Right ventricle myocardium inferior (tissue), 1 donor: ENCODE results near the gene TMEM168. TPM values are rescaled to one million over a fixed set of nuclear protein-coding genes. Genes with fewer than 3 reads are reported as not detected.

Experiments
- ATAC-seq: fragments of 200-7000 bp; cut with Tn5 transposase; one replicate; pipeline ENCODE4 v1.9.1; 2020; ENCODE audit warnings: mild to moderate bottlenecking, moderate library complexity
- DNase-seq: peaks from one replicate; pipeline ENCODE4 v3.0.0; 2021; ENCODE audit errors: missing footprints
- intact Hi-C: fragments of 100-400 bp; cut with DNase I; formaldehyde crosslinking; loops from one replicate; pipeline ENCODE4 v1.11.0; 2022
- total RNA-seq: library from RNA; stranded (reverse); fragmentation: NEBNext Ultra II Directional; extraction: Animal tissue kit (Norgen Biotek cat#: 25700); gene quantifications from one replicate; pipeline ENCODE4 v1.2.1, GENCODE V29; 2021
- donor health status: DM: no; HTN: yes; CAD: no; lungs with severe emphysema.

TMEM168 gene
- total RNA-seq, 1 donor from 2014 or later = 12.8 TPM

GRCh38 chr7:112789453-112789816 lies 758 bp downstream of the TMEM168 start:
- no peak for DNase-seq
- ATAC-seq = no peak
- intact Hi-C loops = loop anchor here (5.0 kb wide), 1 partner anchor 122 kb away; no protein-coding TSS in a partner anchor

- ATAC-seq (no peak), DNase-seq (no peak)
- intact Hi-C loops = loop anchor here (5.0 kb wide), 1 partner anchor 122 kb away; no protein-coding TSS in a partner anchor
These were observed 1.3 kb downstream of the TMEM168 start for GRCh38 chr7:112788778-112789343.

DNA sequence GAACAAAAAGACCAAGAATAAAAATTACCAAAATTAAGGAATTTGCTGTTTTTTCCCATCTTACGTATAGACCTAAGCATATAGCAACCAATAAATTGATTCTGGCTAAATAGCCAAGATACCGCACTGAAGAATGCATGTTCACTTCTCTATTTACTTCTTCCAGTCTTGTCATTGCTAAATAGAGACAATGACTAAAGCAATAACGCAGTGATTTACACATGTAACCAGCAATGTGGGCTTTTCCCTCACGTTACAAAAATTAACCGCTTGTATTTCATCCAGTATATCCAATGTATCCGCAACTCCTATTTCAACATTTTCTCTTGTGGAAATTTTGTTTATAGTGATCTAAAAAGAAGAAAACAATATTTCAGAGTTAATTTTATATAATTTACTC lies 5.6 kb downstream of the TMEM168 start:
- intact Hi-C loops = loop anchor here (5.0 kb wide), 1 partner anchor 117 kb away; no protein-coding TSS in a partner anchor
- ATAC-seq (no peak), DNase-seq (no peak)

DNA sequence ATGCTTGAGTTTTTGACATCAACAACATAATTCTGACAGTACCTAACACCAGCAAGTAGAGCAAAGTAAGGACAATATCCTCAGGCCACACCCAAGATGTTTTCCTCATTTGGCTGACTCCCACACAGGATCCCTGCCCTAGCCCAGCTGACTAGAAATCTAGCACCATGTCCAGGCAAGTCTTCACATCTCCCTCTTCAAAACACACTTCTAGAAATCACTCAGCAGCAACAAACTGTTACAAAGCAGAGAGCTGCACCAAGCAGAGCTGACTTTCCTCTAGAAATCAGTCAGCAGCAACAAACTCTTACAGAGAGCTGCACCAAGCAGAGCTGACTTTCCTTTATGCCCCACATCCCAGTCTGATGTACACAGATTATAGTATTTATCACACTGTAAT lies 7.7 kb downstream of the TMEM168 start:
- ATAC-seq (no peak), DNase-seq (no peak)
- intact Hi-C loops = no loop called here

DNA sequence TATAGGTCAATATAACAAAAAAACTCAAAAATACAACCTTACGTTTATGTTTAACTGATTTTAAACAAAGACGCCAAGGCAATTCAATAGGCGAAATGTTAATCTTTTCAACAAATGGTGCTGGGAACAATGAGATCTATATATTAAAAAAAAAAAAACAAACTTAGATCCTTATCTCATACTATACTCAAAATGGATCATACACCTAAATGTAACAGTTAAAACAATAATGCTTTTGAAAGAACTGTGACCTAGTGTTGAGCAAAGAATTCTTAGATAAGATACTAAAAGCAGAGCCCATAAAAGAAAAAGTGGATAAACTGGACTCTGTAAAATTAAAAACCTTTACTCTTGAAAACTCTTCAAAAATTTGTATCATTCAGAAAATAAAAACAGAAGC lies 8.6 kb downstream of the TMEM168 start:
- intact Hi-C loops = no loop called here
- ATAC-seq = no peak
- DNase-seq = no peak

GRCh38 chr7:112781110-112781509 lies 9.1 kb downstream of the TMEM168 start:
- ATAC-seq (no peak), DNase-seq (no peak)
- intact Hi-C loops = no loop called here

DNA sequence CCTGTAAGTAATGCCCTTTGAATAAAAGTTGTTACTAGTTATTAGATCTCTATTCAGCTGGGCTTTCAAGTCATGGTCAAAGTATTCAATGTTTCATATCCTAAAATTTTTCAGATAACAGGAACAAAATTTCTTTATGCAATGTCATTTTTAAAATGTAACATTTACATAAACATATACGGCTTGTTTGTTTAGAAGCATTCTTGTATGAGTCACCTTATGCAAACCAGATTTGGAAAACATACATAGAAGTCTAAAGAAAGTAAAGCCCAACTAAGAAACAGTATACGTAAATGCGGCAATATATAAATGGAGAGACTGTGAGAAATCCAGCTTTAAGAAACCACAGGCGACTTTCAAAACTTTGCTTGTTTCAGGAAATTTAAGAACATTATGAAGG lies 10.5 kb downstream of the TMEM168 start:
- intact Hi-C loops = no loop called here
- DNase-seq (no peak), ATAC-seq (no peak)

GRCh38 chr7:112777406-112777805 lies 12.8 kb downstream of the TMEM168 start:
- DNase-seq = no peak
- ATAC-seq = no peak
- intact Hi-C loops = no loop called here

- DNase-seq = no peak
- ATAC-seq = no peak
- intact Hi-C loops = no loop called here
These were observed 19.0 kb downstream of the TMEM168 start for GRCh38 chr7:112771166-112771565.

DNA sequence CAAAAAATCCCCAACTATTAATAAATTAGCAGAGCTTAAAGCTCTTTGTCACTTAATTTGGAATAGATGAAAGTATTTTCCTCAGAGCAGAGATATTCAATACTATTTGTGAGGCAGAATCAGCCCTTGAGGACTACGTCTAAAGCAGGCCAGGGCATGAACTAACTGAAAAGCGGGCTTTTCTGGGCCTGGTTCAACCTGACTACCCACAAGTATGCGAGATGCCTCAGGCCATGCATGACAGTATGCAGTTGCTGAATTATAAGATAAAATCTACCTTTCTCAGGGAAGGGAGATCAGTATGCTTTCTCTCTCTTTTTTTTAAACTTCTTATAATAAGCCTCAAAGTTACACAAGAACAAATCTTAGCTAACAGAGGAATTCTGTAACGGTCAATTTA lies 20.1 kb downstream of the TMEM168 start:
- intact Hi-C loops = no loop called here

GRCh38 chr7:112765105-112765504 lies 25.1 kb downstream of the TMEM168 start:
- no peak for ATAC-seq
- intact Hi-C loops = no loop called here

More for the DNA sequence above, 20.1 kb downstream of the TMEM168 start:
- ATAC-seq = no peak
- no peak for DNase-seq

DNA sequence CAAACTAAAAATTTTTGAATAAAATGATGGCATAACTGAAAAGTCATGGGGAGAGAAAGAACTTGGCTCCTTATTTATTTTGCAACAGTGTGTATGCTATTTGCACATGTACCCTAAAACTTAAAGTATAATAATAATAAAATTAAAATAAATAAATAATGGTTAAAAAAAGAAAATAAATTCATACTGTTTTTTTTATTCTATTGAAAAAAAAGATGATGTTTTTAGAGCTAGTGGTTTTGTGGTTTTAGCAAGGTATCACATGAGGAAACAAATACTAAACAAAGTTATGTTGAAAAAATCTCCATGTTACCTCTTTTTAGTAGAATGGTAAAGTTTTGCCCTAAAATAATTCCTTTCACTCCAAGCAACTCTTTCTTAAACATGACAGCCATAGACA lies 26.2 kb downstream of the TMEM168 start:
- no peak for ATAC-seq
- no peak for DNase-seq
- intact Hi-C loops = no loop called here

More at GRCh38 chr7:112765105-112765504, 25.1 kb downstream of the TMEM168 start:
- no peak for DNase-seq

GRCh38 chr7:112763298-112763697 lies 26.9 kb downstream of the TMEM168 start:
- no peak for ATAC-seq
- no peak for DNase-seq
- intact Hi-C loops = no loop called here

DNA sequence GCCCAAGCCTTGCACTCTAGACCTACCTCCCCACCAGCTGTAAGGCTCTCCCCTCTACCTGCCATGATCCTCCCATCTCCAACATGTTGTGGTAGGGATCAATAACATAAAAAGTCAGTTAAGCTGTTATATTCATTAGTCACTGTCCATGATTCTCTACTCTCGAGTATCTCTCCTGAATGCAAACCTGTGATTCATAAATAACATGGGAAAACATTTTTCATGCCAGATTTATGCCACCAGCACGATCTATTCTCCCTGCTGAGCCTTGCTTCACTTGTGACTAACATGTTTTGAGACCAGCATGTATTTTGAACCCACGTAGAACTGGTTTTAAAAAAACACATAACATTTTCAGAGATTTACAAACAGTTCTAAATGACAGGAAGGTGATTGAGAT lies 30.3 kb downstream of the TMEM168 start:
- intact Hi-C loops = no loop called here
- ATAC-seq (no peak), DNase-seq (no peak)

DNA sequence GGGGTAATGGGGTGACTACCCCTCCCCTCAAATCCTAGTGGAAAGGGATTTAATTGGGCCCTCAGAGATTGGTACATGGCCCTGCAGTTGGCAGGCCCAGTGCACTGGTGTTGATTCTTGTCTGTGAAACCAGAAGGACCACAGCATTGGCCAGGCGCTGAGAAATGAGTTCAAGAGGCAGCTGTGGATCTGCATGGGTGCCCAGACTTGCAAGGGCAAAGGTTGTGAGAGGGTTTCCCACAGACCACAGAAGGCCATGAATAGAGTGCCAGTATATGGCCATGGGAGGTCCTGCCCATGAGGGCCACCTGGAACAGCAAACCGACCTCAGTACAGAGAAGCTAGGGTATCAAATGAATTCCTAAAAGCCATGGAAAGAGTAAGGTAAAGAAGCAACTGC lies 32.9 kb downstream of the TMEM168 start:
- ATAC-seq (no peak), DNase-seq (no peak)
- intact Hi-C loops = no loop called here

DNA sequence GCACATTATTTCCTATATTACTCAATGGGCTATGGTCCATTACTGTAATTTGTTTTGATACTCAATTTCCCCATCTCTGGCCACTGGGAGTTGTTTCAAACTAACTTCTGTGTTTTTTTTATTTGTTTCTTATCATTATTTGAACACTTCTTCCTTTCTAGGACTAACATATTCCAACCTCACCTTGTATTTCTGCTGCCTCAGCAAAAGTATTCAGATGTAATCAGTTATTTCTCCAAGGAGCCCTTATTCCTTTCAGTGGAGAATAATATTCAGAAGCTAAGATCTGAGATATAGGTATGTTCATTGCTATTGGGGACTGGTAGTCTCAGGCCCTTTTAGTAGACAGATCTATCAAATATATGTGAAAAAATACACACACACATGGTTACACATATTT lies 36.9 kb downstream of the TMEM168 start:
- DNase-seq (no peak), ATAC-seq (no peak)
- intact Hi-C loops = no loop called here

GRCh38 chr7:112752576-112752975 lies 37.6 kb downstream of the TMEM168 start:
- no peak for DNase-seq

GRCh38 chr7:112749775-112750174 lies 40.4 kb downstream of the TMEM168 start:
- intact Hi-C loops = no loop called here
- DNase-seq = no peak
- no peak for ATAC-seq

More at GRCh38 chr7:112752576-112752975, 37.6 kb downstream of the TMEM168 start:
- no peak for ATAC-seq
- intact Hi-C loops = no loop called here

DNA sequence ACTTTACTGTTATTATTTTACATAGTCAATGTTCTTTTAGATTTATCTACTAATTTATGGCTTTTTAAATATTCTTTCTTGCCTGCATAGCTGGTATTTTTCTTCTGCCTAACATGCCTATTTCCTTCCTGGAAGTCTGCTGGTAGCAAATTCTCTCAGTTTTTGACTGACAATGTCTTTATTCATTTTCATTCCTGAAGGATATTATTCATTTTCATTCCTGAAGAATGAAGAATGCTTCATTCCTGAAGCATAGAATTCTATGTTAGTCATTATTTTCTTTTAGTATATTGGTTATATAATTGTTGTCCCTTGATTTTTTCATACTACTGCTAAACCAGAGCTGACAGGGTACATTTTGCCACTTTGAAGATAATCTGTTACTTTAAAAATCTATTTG lies 41.8 kb downstream of the TMEM168 start:
- no peak for DNase-seq
- ATAC-seq = no peak
- intact Hi-C loops = no loop called here

GRCh38 chr7:112745635-112746034 lies 44.6 kb downstream of the TMEM168 start:
- ATAC-seq = no peak

GRCh38 chr7:112744818-112745217 lies 45.4 kb downstream of the TMEM168 start:
- ATAC-seq (no peak), DNase-seq (no peak)
- intact Hi-C loops = no loop called here

More at GRCh38 chr7:112745635-112746034, 44.6 kb downstream of the TMEM168 start:
- intact Hi-C loops = no loop called here
- no peak for DNase-seq
